Measurements from ENCODE around the gene SLC39A11. TPM values are rescaled to one million over a fixed set of nuclear protein-coding genes. Genes with fewer than 3 reads are reported as not detected.

SLC39A11 gene
- total and polyA plus RNA-seq, 8 donors = 5.2 to 62.0 (median 12.9) TPM

DNA sequence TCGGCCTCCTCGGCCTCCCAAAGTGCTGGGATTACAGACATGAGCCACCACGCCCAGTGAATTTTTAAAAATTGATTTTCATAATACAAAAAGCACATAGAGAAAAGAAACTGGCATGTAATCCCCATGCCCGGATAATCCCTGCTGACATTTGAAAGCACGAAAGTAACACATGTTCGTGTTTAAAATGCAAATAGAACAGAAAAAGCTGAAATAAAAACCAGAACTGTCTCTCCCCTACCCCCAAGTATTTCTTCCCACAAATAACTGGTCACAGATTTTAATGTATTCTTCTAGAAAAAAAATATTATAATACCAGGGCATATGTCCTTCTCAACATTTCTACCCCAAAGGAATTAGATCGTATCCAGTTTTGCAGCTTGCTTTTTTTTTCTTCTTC is 222.9 kb downstream of the SLC39A11 start:
- intact Hi-C loops (cut with DNase I; ENCODE audit: low total_unique reads) = no loop called here
- no peaks in the 10 kb centered on the region for H3K27me3 ChIP-seq
- WGBS, 5 donors = 85 to 96% (median 92%) methylated on average over 7 of the region's 7 CpGs
- TF ChIP-seq, protein P1, sequence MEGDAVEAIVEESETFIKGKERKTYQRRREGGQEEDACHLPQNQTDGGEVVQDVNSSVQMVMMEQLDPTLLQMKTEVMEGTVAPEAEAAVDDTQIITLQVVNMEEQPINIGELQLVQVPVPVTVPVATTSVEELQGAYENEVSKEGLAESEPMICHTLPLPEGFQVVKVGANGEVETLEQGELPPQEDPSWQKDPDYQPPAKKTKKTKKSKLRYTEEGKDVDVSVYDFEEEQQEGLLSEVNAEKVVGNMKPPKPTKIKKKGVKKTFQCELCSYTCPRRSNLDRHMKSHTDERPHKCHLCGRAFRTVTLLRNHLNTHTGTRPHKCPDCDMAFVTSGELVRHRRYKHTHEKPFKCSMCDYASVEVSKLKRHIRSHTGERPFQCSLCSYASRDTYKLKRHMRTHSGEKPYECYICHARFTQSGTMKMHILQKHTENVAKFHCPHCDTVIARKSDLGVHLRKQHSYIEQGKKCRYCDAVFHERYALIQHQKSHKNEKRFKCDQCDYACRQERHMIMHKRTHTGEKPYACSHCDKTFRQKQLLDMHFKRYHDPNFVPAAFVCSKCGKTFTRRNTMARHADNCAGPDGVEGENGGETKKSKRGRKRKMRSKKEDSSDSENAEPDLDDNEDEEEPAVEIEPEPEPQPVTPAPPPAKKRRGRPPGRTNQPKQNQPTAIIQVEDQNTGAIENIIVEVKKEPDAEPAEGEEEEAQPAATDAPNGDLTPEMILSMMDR (IDR thresholded peaks at IDR 0.05) = no peak
- no peak for TF ChIP-seq POLR2A (IDR thresholded peaks at IDR 0.05)
- no peak for TF ChIP-seq POLR2AphosphoS5 (IDR thresholded peaks at IDR 0.05)
- TF ChIP-seq EP300 (IDR thresholded peaks at IDR 0.05) = no peak
- H3K9me3 ChIP-seq = no peaks in the 10 kb centered on the region
- H3K4me1 ChIP-seq = no peaks in the 10 kb centered on the region
- no peak overlapping the region for H3K27ac ChIP-seq
- H3K36me3 ChIP-seq = peaks cover 0 to 6% (median 3%) of the 10 kb centered on the region in 4 donors
- no peak for DNase-seq
- H3K4me3 ChIP-seq = no peak overlapping the region

DNA sequence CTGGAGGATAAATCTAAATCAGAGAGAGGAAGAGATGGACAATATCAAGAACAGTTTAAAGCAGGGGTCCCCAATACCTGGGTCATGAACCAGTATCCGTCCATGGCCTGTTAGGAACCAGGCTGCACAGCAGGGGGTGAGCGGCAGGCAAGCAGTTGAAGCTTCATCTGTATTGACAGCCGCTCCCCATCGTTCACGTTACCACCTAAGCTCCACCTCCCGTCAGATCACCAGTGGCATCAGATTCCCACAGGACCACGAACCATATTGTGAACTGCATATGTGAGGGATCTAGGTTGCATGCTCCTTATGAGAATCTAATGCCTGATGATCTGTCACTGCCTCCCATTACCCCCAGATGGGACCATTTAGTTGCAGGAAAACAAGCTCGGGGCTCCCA is 226.5 kb downstream of the SLC39A11 start:
- 95 to 98% (median 96%) methylated on average over 8 of the region's 8 CpGs for WGBS, 5 donors
- Histone ChIP-seq H3K9me3 (no peaks in the 10 kb centered on the region), H3K36me3 (no peaks in the 10 kb centered on the region), H3K27me3 (no peaks in the 10 kb centered on the region), H3K4me3 (no peak overlapping the region), H3K4me1 (no peaks in the 10 kb centered on the region), H3K27ac (no peak overlapping the region)
- TF ChIP-seq EP300 (IDR thresholded peaks at IDR 0.05) (no peak), POLR2AphosphoS5 (IDR thresholded peaks at IDR 0.05) (no peak), POLR2A (IDR thresholded peaks at IDR 0.05) (no peak)
- TF ChIP-seq, protein P1 (IDR thresholded peaks at IDR 0.05) = no peak
- intact Hi-C loops (cut with DNase I; ENCODE audit: low total_unique reads) = no loop called here
- no peak for DNase-seq

DNA sequence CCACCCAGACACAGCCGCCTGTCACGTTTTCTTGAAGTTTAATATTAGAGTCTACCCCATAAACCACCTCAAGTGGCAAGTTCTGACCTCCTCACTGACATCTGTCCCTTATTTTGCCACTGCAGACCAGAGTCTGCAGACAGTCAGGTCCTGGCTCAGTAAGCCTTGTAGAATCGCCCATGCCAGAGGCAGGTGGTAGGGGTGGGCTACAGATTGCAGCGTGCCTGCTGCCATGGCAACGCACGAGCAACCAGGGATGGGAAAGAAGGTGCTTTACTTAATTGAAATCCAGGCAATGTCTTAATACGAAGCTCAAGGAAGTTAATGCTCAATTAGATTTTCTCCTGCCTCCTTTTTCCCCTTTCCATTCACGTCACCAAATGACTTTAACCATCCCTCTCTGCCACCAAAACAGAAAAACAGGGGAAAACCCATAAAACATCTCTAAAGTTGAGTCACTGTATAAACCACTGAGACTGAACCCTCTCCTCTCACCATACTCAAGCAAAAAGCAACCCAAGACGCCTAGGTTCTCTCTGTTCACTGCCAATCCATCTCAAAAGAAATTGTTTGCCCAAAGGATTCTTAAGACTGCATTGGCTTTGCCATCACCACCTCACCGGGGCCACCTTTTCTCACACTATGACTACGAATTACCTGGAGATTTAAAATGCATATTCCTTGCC is 228.8 kb downstream of the SLC39A11 start:
- Histone ChIP-seq H3K4me3 (no peak overlapping the region), H3K27ac (no peak overlapping the region), H3K9me3 (peaks cover 0 to 4% (median 0%) of the 10 kb centered on the region in 4 donors), H3K36me3 (peaks cover 0 to 8% (median 3%) of the 10 kb centered on the region in 4 donors), H3K27me3 (no peaks in the 10 kb centered on the region), H3K4me1 (no peaks in the 10 kb centered on the region)
- WGBS, 5 donors = 84 to 91% (median 88%) methylated on average over 11 of the region's 11 CpGs
- intact Hi-C loops (cut with DNase I; ENCODE audit: low total_unique reads) = no loop called here
- TF ChIP-seq EP300 (IDR thresholded peaks at IDR 0.05) (no peak), POLR2AphosphoS5 (IDR thresholded peaks at IDR 0.05) (no peak)
- DNase-seq = no peak

DNA sequence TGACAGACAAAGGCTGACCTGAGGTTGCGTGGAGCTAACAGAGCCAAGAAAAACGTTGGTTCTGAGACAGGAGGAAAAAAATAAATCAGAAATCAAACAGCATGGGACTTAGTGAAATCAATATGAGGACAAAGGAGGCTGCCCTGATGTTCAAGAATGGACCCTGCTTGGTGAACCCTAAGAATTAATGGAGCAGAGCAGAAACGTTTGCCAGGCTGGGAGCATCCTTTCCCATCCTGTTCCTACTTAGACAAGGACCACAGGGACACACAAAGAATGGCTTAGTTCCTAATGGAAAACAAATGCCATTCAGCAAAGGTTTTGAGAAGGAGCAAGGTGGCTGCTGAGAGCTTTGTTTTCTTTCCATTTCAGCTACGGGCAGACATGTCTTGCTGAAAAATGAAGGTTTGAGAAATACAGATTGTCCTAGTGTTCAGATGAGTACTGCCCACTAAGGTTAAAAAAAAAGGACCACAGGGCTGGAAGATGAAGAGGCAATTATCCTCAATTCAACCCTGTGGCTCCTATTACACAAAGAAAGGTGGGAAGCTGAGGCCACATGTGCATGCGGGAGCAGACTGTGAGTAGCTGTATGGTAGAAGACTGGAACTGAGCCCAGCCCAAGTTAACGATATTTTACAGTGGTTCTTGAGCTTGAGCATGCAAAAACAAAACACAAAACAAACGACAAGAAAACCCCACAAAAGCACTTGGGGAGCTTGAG is 230.1 kb downstream of the SLC39A11 start:
- Histone ChIP-seq H3K4me1 (no peaks in the 10 kb centered on the region), H3K4me3 (no peak overlapping the region), H3K27me3 (no peaks in the 10 kb centered on the region), H3K36me3 (peaks cover 0 to 8% (median 3%) of the 10 kb centered on the region in 4 donors), H3K9me3 (peaks cover 0 to 4% (median 0%) of the 10 kb centered on the region in 4 donors), H3K27ac (no peak overlapping the region)
- TF ChIP-seq, protein P1 (IDR thresholded peaks at IDR 0.05) = no peak
- no peak for TF ChIP-seq POLR2AphosphoS5 (IDR thresholded peaks at IDR 0.05)
- DNase-seq = no peak
- 67 to 75% (median 73%) methylated on average over 7 of the region's 7 CpGs for WGBS, 5 donors
- intact Hi-C loops (cut with DNase I; ENCODE audit: low total_unique reads) = no loop called here

DNA sequence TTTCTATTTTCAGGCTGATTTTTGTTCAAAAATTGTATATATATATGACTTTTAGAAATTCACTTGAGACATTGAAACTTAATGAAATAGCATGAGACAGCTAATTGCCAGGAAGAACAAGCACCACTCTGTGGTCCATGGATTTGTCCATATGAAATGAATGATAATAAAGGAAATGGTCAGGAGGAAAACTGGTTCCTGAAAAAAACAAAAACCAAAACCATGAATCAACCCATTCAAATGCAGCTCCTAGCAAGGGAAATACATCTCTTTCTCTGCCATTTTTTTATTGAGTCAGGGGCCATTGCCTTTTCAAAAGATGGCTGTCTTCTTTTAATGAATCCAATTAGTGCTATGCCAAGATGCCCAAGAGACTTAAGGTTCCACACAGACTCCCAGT is 230.7 kb downstream of the SLC39A11 start:
- Histone ChIP-seq H3K4me1 (no peaks in the 10 kb centered on the region), H3K9me3 (peaks cover 0 to 4% (median 0%) of the 10 kb centered on the region in 4 donors), H3K36me3 (peaks cover 0 to 8% (median 3%) of the 10 kb centered on the region in 4 donors), H3K27me3 (no peaks in the 10 kb centered on the region), H3K4me3 (no peak overlapping the region), H3K27ac (no peak overlapping the region)
- no peak for TF ChIP-seq EP300 (IDR thresholded peaks at IDR 0.05)
- no peak for TF ChIP-seq POLR2A (IDR thresholded peaks at IDR 0.05)
- no peak for TF ChIP-seq POLR2AphosphoS5 (IDR thresholded peaks at IDR 0.05)
- TF ChIP-seq, protein P1 (IDR thresholded peaks at IDR 0.05) = no peak
- intact Hi-C loops (cut with DNase I; ENCODE audit: low total_unique reads) = no loop called here
- DNase-seq = no peak
